Astrocyte (in vitro differentiated cells and primary cell): ENCODE measurements around the gene NDEL1. TPM values are rescaled to one million over a fixed set of nuclear protein-coding genes. Genes with fewer than 3 reads are reported as not detected.
A peak's percentile ranks its signal among the peaks of the same experiment; 100 is the strongest.

Source experiments
- DNase-seq: peaks from one replicate; pipeline ENCODE4 v3.0.0-alpha.2; 2010; ENCODE audit warnings: low read depth
- FAIRE-seq: peaks from 2 replicates; lab custom pipeline; 2011; peaks lifted over from hg19 to GRCh38; lab: Jason Lieb, UNC
- H2AFZ ChIP-seq: 2 replicates; pipeline ENCODE4 v1.6.0; 2012; ENCODE audit warnings: low read depth, low read length, inconsistent platforms
- H3K27ac ChIP-seq: 2 replicates; pipeline ENCODE4 v1.5.1; 2011; ENCODE audit warnings: low read depth, low read length, inconsistent platforms
- H3K27me3 ChIP-seq: 2 replicates; pipeline ENCODE4 v1.6.0; 2011; ENCODE audit warnings: low read length, inconsistent platforms; ENCODE audit not compliant: insufficient read depth
- H3K36me3 ChIP-seq: 2 replicates; pipeline ENCODE4 v1.5.1; 2011; ENCODE audit warnings: low read length, inconsistent platforms; ENCODE audit not compliant: insufficient read depth
- H3K4me1 ChIP-seq: 2 replicates; pipeline ENCODE4 v1.5.1; 2011; ENCODE audit warnings: low read length, inconsistent platforms; ENCODE audit not compliant: insufficient read depth
- H3K4me2 ChIP-seq: 2 replicates; pipeline ENCODE4 v1.6.0; 2012; ENCODE audit warnings: low read length, inconsistent platforms
- H3K4me3 ChIP-seq: 2 replicates; pipeline ENCODE4 v1.5.1; 2011; ENCODE audit warnings: low read depth, mild to moderate bottlenecking, low read length, inconsistent platforms; ENCODE audit not compliant: insufficient read depth
- H3K79me2 ChIP-seq: 2 replicates; pipeline ENCODE4 v1.6.0; 2012; ENCODE audit warnings: mild to moderate bottlenecking, low read length, inconsistent platforms; ENCODE audit not compliant: insufficient read depth
- H3K9ac ChIP-seq: 2 replicates; pipeline ENCODE4 v1.6.0; 2012; ENCODE audit warnings: mild to moderate bottlenecking, low read length, inconsistent platforms
- H3K9me3 ChIP-seq: 2 replicates; pipeline ENCODE4 v1.5.1; 2012; ENCODE audit warnings: low read depth, mild to moderate bottlenecking, low read length, inconsistent platforms; ENCODE audit not compliant: insufficient read depth
- H4K20me1 ChIP-seq: 2 replicates; pipeline ENCODE4 v1.6.0; 2012; ENCODE audit warnings: low read length, inconsistent platforms; ENCODE audit not compliant: insufficient read depth
- H3K27ac Mint-ChIP-seq: one replicate; pipeline ENCODE4 v1.8.0; 2021; ENCODE audit warnings: mild to moderate bottlenecking, mixed read lengths; ENCODE audit not compliant: unreplicated experiment
- H3K27me3 Mint-ChIP-seq: one replicate; pipeline ENCODE4 v1.8.0; 2021; ENCODE audit warnings: low read depth, mixed read lengths; ENCODE audit not compliant: unreplicated experiment
- H3K36me3 Mint-ChIP-seq: one replicate; pipeline ENCODE4 v1.8.0; 2021; ENCODE audit warnings: low read depth, mixed read lengths; ENCODE audit not compliant: unreplicated experiment
- H3K4me1 Mint-ChIP-seq: one replicate; pipeline ENCODE4 v1.8.0; 2021; ENCODE audit warnings: low read depth, mixed read lengths; ENCODE audit not compliant: unreplicated experiment
- H3K4me3 Mint-ChIP-seq: one replicate; pipeline ENCODE4 v1.8.0; 2021; ENCODE audit warnings: mild to moderate bottlenecking, moderate library complexity, mixed read lengths; ENCODE audit not compliant: unreplicated experiment
- H3K9me3 Mint-ChIP-seq: one replicate; pipeline ENCODE4 v1.8.0; 2021; ENCODE audit warnings: mild to moderate bottlenecking, mixed read lengths; ENCODE audit not compliant: unreplicated experiment
- EZH2 ChIP-seq: IDR thresholded peaks from 2 replicates; pipeline ENCODE4 v1.6.1; 2012; ENCODE audit warnings: mild to moderate bottlenecking, low read length, inconsistent platforms; ENCODE audit not compliant: insufficient read depth
- total RNA-seq: library from RNA; stranded (reverse); gene quantifications from 2 replicates; pipeline ENCODE4 v1.2.1, GENCODE V29; 2021
- TF ChIP-seq, protein P1 (sequence below): IDR thresholded peaks from 2 replicates; pipeline ENCODE4 v1.5.1; 2011; ENCODE audit warnings: low read depth, mild to moderate bottlenecking, inconsistent platforms, low read length, moderate library complexity; ENCODE audit not compliant: insufficient read depth

Gene NDEL1
- total RNA-seq, 1 donor from 2014 or later = 102 TPM

DNA sequence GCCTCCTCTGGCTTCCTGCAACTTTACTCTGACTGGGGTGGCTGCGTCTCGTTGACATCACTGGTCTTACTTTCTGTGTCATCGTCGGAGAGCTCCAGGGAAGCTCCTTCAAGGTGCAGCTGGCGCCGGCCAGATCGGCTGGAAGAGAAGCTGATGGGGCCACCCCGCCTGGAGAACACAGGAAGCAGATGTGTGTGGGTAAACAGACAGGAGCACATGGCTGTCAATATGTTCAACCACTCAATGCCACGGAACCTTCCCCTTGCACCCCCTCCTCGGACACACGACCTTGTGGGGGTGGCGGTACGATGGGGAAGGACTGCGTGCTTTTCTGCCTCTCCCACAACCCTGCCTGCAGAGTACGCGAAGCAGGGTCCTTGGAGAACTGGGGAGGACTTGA, 40.1 kb downstream of the NDEL1 start:
- no peak for TF ChIP-seq EZH2
- TF ChIP-seq, protein P1, sequence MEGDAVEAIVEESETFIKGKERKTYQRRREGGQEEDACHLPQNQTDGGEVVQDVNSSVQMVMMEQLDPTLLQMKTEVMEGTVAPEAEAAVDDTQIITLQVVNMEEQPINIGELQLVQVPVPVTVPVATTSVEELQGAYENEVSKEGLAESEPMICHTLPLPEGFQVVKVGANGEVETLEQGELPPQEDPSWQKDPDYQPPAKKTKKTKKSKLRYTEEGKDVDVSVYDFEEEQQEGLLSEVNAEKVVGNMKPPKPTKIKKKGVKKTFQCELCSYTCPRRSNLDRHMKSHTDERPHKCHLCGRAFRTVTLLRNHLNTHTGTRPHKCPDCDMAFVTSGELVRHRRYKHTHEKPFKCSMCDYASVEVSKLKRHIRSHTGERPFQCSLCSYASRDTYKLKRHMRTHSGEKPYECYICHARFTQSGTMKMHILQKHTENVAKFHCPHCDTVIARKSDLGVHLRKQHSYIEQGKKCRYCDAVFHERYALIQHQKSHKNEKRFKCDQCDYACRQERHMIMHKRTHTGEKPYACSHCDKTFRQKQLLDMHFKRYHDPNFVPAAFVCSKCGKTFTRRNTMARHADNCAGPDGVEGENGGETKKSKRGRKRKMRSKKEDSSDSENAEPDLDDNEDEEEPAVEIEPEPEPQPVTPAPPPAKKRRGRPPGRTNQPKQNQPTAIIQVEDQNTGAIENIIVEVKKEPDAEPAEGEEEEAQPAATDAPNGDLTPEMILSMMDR = no peak
- Histone ChIP-seq H3K27ac (no peak overlapping the region), H3K9ac (no peak overlapping the region), H3K4me1 (peaks cover 11% of the 10 kb centered on the region), H3K9me3 (no peaks in the 10 kb centered on the region), H3K36me3 (peaks cover 58% of the 10 kb centered on the region), H3K4me3 (no peak overlapping the region), H3K4me2 (no peak overlapping the region), H3K27me3 (no peaks in the 10 kb centered on the region), H3K79me2 (peaks cover 2% of the 10 kb centered on the region), H2AFZ (no peak overlapping the region), H4K20me1 (peaks cover 93% of the 10 kb centered on the region)
- Mint-ChIP-seq H3K36me3 (peaks cover 40% of the 10 kb centered on the region), H3K27me3 (no peaks in the 10 kb centered on the region), H3K4me3 (no peak overlapping the region), H3K27ac (peak overlapping the region; percentile 59), H3K9me3 (no peaks in the 10 kb centered on the region), H3K4me1 (peaks cover 7% of the 10 kb centered on the region)
- DNase-seq (no peak), FAIRE-seq (no peak)

DNA sequence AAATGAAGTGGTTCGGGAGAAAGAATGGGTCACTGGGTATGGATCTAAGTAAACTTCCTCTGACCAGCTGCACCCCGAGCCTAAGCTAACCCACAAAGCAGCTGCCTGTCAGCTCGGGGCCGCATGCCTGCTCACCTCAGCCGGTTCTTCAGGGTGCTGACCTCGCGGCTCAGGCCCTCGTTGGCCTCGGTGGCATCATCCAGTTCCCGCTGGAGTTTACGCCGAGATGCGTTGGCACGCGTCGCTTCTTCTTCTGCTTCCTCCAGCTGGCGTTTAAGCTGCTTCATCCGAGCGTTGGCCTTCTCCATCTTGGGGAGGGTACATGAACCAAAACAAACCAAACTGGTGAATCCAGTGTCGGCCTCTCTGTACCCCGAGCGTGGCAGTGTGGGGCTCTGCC, 41.1 kb downstream of the NDEL1 start:
- Mint-ChIP-seq H3K4me3 (no peak overlapping the region), H3K27me3 (no peaks in the 10 kb centered on the region), H3K36me3 (peaks cover 41% of the 10 kb centered on the region), H3K9me3 (no peaks in the 10 kb centered on the region), H3K27ac (no peak overlapping the region), H3K4me1 (peaks cover 10% of the 10 kb centered on the region)
- Histone ChIP-seq H4K20me1 (peaks cover 90% of the 10 kb centered on the region), H3K79me2 (no peaks in the 10 kb centered on the region), H3K27ac (no peak overlapping the region), H3K9ac (no peak overlapping the region), H3K4me3 (no peak overlapping the region), H3K4me1 (peaks cover 10% of the 10 kb centered on the region), H3K27me3 (no peaks in the 10 kb centered on the region), H3K36me3 (peaks cover 58% of the 10 kb centered on the region), H3K4me2 (no peak overlapping the region), H2AFZ (no peak overlapping the region), H3K9me3 (no peaks in the 10 kb centered on the region)
- DNase-seq (no peak), FAIRE-seq (no peak)
- TF ChIP-seq, protein P1 = no peak
- no peak for TF ChIP-seq EZH2

DNA sequence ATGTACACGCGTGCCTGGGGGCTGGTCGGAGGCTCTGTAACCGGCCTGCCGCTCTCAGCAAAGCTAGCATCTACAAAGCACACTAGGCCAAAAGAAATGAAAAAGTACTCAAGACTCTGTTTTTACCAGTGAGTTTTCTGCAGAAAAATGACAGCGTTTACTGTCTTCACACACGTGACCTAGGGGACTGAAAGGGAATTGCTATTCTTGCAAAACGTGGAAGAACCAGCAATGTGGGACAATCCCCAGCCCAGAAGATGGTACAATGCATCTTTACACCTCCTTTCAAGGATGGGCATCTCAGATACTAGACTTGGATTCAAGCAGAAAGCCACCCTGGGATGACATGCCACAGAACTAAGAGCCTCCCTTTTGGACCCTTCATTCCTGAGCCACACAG, 41.5 kb downstream of the NDEL1 start:
- Histone ChIP-seq H3K36me3 (peaks cover 59% of the 10 kb centered on the region), H3K4me1 (peaks cover 10% of the 10 kb centered on the region), H3K4me2 (no peak overlapping the region), H3K27ac (no peak overlapping the region), H4K20me1 (peaks cover 90% of the 10 kb centered on the region), H3K79me2 (no peaks in the 10 kb centered on the region), H3K4me3 (no peak overlapping the region), H2AFZ (no peak overlapping the region), H3K9ac (no peak overlapping the region), H3K9me3 (no peaks in the 10 kb centered on the region), H3K27me3 (no peaks in the 10 kb centered on the region)
- Mint-ChIP-seq H3K27me3 (no peaks in the 10 kb centered on the region), H3K36me3 (peaks cover 40% of the 10 kb centered on the region), H3K4me1 (peaks cover 13% of the 10 kb centered on the region), H3K4me3 (no peak overlapping the region), H3K27ac (no peak overlapping the region), H3K9me3 (no peaks in the 10 kb centered on the region)
- TF ChIP-seq EZH2 = no peak
- TF ChIP-seq, protein P1 = no peak
- no peak for FAIRE-seq
- no peak for DNase-seq
